Loucy (cell line): ENCODE measurements around the gene G2E3.

Source experiments
- CTCF ChIP-seq: fragments of 200-600 bp; sonication (generic); conservative IDR thresholded peaks from 2 replicates; pipeline ENCODE4 v1.5.1; 2014; ENCODE audit warnings: mild to moderate bottlenecking, antibody characterized with exemption, low read length
- EZH2phosphoT487 ChIP-seq: fragments of 200-600 bp; IDR thresholded peaks from 2 replicates; pipeline ENCODE4 v1.6.1; 2018; ENCODE audit warnings: antibody characterized with exemption, mild to moderate bottlenecking, moderate library complexity, borderline replicate concordance

GRCh38 chr14:30596935-30597334 lies 38.0 kb downstream of the G2E3 start:
- no peak for TF ChIP-seq CTCF
- TF ChIP-seq EZH2phosphoT487: no peak
